HG03442 (cell line): ENCODE data around the gene RCAN2.
A peak's percentile ranks its signal among the peaks of the same experiment; 100 is the strongest.

Experiments used
- ATAC-seq: cut with Tn5 transposase; IDR thresholded peaks from one replicate; pipeline ENCODE4 v1.9.1; 2021; ENCODE audit warnings: mild to moderate bottlenecking, moderate library complexity; ENCODE audit not compliant: unreplicated experiment

The RCAN2 gene

DNA sequence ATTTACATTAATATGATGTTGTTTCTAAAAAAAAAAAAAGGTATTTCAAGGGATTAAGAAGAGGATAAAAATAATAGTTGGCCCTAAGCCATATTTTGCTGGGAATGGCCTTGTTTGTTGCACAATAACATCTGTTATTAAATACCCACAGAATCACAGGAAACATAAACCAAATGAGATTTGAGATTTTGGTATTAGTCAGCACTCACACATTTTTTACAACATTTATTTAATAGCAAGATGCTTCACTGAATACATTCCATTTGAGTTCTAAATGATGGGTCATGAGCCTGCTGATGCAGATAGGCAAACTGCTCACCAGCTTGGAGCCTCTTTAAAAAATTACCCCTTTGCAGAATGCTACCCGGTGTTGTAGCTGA lies 227.6 kb downstream of the RCAN2 start:
- ATAC-seq: no peak

DNA sequence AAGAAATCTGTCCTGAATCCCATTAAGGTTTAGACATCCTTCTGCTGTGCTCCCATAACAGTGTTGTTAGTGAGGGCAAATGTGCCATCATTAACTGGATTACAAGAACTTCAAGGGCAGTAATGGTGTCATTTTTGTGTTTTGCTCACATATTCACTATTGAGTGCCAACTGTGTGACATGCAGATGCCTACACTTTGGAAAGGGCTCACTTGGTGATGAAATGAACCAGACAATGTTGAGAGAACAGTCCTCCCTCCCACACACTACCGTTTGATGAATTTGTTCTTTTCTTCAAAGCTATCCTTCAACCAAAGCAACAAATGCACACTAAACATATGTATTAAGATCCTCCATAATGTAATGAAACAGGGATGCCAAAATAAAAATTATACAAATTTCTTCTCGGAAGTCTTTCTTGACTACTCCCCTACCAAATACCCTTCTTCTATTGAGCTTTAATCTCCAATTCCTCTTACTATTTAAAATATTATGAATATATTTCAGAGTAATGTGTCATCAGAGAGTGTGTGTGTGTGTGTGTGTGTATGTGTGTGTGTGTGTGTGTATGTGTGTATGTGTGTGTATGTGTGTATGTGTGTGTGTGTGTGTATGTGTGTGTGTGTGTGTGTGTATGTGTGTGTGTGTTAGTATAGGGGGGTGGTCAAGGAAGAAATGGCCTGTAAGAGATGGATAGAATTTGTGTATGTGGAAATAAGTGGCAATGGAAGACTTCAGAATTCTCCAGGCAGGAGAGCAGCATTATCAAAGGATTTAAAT lies 228.1 kb downstream of the RCAN2 start:
- no peak for ATAC-seq

DNA sequence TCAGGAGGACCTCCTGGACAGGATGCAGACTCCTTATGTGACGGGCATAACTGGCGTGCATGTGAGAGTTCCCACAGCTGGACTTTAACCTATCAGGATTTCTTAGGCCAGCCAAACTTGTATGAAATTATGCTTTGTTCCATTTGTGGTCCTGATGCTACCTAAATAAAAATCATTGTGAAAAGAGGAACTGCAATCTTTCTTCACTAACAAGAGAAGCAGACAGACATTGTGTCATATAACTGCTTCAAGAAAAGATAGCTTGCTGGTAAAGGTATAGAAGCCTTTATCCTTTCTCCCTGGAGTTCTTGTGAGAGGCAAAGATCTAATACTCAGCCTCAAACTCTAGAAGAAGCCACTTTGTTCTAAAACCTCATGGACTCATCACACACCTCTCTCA lies 233.0 kb downstream of the RCAN2 start:
- ATAC-seq: no peak

DNA sequence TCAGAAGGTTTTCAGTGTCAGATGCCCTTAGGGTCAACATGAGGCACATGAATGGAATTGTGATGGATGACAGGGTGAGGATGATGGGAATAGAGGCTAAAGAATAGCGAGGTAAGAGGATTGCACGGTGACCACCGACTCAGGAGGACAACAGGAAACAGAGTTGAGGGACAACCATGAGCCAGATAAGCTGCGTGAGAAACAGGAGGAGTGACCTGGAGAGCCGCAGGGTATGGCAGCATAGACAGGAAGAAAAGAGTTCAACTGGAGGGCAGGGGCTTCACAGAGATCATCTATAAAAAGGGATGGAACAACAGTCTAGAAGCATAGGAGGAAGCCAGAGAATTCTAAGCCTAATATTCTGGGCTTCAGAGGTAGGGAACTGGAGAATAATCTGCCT lies 235.7 kb downstream of the RCAN2 start:
- no peak for ATAC-seq

DNA sequence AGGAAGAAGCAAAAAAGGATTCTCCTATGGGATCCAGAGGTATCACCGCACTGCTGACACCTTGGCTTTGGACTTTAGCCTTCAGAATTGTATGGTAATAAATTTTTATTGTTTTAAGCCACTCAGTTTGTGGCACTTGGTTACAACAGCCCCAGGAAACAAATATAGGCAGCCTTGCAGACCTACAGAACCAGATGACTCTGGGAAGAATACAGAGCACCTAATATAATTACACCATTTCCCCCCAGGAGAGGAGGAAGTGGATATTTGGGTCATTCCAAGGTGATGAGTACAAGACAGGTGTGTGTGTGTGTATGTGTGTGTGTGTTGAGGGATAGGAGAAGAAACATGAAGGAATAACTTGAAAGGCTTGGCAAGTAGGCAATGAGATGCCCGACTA lies 236.3 kb downstream of the RCAN2 start:
- ATAC-seq: no peak

DNA sequence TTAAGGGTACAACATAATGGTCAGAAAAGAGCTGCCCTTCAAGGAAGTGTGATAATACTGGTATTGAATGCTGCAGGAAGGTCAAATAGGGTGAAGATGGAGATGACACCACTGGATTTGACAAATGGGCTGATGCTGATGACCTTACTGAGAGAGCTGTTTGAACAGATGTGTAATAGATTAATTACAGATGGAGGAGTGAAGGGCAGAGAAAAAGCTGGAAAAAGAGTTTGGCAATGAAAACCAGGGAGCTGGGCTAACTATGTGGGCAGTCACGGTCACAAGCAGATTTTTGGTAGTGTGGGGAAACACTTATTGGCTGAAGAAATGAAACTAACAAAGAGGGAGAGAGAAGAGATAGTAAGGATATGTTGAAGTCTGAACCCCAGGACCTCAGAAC lies 236.9 kb downstream of the RCAN2 start:
- ATAC-seq: no peak

DNA sequence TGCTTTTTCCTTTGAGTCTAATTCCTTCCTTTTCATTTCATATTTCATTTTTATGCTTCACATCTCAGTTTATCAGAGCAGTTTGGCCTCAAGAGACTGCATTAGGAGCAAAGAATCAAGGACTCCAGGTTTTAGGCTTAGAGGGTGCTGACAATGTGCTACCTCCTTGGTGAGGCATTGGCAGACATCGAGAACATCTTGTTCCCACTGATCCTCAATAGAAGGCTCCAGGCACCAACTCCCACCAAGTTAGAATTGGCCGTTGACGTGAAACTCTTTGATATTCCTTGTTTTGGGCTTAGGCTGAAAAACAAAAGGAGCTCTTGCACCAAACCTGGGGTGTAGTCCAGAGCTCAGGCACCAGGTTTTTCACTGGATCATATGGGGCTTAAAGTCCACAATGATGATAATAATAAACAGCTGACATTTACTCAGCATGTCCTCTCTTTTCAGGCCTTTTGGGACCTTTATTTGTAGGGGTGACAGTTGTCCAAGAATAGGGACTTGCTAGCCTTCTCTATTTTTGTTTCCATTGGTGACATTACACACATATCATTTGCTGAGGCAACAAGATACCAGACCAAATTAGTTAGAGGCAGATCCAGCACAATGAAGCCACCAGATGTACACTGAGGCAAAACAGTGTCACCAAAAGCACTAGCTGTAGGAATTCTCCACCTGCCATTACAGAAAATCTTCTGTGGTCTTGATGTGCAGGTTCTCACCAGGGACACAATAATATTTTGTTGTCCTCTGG lies 239.5 kb downstream of the RCAN2 start:
- ATAC-seq: no peak

DNA sequence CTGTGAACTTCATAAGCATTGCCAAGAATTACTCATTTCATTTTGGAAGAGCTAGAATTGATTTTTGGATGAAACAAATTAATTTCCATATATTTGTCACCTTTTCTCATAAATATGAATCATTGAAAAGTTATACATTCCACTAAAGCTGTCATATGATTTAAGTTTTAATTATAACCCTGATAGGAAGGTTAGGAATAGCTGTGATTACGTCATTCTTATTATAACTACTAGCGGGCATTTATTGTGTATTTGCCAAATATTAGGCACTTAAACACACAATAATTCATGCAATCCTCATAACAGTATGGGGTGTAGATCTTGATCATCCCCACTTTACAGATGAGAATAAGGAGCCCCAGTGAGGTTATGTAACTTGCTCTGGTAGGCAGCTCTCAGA lies 243.1 kb downstream of the RCAN2 start:
- ATAC-seq: no peak

DNA sequence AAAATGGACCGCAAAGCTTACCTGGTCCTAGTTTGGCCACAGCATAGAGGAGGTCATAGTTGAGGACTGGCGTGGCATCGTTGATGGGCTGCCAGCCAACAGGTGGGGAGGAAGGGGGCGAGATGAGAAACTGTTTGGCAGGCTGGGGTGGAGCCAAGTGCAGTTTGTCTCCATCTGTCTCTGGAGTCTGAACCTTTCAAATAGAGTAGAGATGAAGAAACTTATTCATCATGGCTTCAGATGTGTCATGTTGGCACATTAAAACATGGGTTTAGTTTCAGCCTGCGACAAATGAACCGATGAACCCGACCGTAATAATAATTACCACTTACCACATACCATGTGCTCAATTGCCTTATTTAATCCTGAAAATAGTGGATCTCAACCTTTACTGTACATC lies 244.5 kb downstream of the RCAN2 start:
- no peak for ATAC-seq

DNA sequence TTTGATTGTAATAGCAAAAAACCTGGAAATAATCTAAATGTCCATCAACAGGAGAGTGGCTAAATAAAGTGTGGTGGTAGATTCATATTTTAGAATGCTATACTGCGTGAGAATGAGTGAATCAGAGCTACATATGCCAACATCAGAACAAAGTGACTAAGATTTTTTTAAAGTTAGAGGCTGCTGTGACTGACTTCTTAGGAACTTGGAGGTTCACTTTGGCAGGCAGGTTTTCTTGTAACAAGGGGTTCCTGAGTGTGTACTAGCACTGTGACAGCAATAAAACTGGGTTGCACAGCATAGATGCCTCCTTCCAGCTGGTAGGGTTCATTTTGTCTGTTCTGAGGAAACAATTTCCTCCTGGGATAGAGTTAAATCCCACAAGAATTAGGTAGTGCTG lies 245.2 kb downstream of the RCAN2 start:
- no peak for ATAC-seq

DNA sequence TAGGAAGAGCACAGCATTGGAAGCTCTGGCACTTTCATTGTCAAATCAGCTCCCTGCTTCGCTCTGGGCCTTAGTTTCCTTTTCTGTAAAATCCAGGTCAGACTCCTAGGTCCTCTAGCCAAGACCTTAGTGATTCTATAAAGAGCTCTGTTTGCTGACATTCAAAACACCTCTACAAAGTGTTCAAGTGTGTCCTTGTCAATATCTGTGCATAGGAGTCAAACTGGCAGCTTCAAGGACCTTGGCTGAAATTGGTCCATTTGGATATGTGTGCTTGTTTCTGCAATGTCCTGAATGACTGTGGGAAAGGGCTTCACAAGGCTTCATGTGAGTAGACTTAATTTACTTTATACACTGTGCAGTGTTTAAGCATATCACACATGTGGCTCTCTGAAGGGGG lies 246.6 kb downstream of the RCAN2 start:
- no peak for ATAC-seq

DNA sequence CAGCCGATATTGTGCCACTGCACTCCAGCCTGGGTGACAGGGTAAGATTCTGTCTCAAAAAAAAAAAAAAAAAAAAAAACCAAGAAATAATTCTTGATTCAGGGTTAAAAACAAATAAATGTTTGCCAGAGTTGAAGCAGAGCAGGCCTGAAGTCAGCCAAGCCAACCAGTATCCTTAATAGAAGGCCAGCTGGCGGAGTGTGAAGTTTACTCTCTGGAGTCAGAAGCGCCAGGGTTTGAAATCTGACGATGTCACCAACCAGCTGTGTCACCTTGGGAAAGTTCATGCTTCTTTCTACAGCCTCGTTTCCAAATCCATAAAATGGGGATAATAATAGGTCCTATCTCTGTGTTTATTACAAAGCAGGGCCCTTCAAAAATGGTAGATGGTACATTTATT lies 247.5 kb downstream of the RCAN2 start:
- no peak for ATAC-seq

DNA sequence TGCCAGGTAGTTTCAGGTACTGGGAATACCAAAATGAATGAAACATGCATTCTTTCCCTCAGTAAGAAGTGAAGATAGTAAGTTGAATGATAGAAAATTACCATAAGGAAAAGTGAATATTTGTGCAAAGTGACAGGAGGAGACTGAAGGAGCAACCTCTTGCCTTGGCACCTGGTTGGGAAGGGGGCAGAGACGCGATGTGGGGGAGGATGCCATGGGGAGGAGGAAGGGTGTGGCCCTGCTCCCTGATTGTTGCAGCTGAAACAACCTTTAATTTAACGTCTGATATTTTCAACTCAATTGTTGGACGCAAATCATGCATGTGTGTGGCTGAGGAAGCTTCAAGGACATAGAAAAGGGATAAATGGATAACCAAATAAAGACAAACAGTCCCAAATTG lies 248.3 kb downstream of the RCAN2 start:
- no peak for ATAC-seq

DNA sequence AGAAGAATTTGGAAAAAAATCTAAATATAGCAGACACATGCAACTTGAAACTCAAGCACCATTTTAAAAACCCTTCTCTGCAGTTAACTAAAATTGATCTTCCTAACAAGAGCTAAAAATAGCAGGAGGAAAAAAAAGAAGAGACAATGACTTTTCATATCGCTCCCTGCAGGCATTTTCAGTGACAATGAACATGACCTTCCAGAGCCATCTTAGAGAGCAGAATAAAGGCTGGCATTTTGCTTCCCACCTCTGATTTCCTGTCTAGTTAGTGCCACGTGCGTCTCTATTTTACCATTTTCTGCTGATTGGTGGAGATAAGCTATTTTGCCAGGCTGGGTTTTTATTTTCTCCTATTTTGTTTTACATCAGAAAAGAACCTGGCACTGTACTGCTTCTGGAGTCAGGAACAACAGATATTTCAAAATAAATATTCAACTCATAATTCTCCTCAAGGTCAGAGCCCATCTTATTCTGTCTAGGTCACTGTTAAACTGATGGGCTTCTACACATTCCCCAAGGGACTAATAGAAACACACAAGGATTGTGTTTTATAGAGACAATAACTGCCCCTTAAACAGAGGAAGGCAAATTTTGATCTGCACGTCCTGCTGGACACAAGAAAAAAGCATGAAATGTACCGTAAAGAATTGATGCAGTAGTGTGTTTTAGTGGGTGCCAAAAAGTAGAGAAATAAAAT lies 250.2 kb downstream of the RCAN2 start:
- ATAC-seq: no peak

DNA sequence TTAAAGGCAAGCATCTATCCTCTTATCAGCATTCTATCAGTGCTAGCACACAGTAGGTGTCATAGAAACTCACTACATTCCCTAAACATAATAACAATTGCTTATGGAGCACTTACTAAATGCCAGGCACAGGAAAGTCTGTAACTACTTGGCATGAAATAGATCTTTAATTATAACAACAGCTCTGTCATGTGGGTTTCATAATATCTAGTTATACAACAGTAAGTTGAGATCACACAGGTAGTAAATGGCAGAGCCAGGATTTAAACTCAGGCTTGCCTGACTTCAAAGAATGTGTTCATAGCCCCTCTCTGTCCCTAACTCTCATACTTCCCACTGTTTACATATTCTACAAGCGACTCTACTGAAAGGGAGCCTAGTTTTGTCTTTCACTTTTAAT lies 254.5 kb downstream of the RCAN2 start:
- ATAC-seq: no peak

DNA sequence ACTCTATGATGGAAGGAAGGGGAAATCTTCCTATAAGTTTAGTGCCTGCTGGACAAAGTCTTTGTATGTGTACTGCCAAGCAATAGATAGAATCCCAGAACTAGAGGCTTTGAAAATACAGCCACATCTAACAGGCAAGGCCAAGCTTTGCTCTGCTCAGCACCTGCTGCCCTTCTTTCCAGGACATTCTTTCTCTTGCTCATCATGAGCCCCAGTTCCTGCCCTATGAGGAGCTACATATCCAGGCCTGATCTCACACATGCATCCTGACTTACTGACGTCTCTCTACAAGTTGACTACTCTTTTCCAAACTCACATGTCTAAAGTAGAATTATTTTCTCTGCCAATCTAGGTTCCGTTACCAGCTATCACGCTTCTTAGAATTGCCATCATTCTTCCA lies 256.0 kb downstream of the RCAN2 start:
- ATAC-seq: no peak

DNA sequence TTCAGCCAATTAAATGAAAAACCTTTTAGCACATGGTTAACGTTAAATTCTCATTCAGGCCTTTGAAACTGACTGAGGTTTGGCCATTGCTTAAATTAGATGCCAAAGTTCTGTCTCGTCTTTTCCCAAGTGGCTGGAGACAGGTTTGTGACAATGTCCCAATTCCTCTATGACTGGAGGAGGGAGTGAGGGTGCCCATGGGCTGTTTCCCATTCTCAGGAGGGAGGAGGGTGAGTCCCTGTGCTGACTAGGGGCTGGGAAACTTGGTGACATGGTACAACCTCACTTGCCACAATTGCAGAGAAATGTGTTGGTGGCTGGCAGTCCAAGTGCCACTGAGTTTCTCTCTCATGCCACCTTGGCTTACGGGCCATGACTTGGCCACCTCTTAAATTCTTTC lies 256.5 kb downstream of the RCAN2 start:
- ATAC-seq: no peak

DNA sequence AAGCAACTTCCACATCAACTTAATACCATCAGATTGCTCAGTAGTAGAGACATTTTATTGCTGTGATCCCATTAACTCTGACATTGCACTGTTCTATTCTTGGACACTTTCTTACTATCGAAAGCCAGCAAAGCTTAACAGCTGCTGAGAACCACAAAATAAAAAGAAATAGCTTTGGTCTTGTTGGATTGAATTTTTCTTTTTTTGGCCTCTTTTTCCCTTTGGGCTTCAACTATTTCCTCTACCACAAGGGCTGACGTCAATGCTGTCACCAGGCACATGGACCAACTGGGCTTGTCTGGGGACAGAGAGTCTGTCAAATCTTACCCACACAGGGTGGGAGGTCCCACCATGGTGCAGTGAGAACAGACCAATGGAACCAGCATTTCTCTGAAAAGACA lies 257.1 kb downstream of the RCAN2 start:
- no peak for ATAC-seq

DNA sequence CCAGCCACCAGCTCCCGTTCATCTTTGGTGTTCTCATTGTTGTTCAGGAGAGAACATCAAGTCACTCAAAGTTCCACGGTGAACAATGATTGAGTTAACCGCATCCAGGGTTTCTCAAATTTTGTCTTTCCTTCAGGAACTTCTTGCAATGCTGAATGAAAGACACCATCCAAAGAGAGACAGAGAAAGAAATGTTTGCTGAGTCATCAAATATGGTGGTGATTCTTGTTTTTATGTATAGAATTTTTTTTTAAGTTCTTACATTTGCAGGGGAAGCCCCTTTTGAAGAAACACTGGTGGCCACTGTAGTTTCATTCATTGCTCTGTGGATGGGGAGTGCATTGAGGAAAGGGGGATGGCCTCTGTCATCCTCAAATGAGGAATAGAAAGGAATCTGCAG lies 258.1 kb downstream of the RCAN2 start:
- ATAC-seq: no peak

DNA sequence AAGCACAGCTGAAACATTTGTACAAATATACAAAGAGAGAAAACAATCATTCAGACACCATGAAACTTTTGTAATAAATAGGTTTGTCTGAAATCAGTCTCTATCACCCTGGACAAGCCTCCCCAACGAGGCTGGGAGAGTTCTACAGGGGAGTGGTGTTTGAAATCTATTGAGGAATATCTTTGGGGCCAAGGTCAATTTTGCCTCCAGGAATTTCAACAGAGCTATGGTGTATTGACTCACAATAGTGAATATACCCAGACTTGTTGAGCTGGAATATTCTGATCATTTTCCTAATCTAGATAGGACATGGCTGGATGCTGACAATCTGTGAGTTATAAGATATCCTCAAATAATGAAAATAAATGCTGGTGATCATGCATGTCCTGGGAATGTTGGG lies 269.0 kb downstream of the RCAN2 start:
- ATAC-seq: no peak

DNA sequence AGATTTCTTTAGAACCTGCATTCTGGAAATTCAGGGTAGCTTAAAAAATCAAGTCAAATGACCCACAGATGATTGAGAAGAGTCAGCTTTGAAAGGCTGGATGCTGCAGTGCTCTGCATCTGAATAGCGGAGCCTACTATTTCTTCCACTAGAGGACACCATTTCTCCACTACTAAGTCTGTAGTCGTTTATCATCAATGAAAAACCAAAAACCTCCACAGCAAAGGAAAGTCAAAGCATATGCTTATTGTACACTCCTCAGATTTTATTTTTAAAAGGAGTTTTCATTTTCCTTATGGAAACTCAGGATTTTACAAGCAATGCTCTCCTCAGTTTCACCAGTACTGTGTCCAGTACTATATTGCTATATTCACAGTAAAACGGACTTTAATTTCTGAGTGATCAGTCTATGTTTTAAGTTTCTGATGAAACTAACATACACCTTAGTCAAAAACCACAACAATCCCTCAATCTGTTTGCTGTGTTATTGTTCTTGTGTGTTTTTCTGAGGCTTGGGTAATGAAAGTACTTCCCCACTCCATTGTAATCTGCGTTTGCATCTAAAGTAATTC lies 269.9 kb downstream of the RCAN2 start:
- peak; percentile 56 for ATAC-seq
